Adrenal gland (tissue), 5 donors: ENCODE measurements around the gene DOCK3.

Experiments
- CTCF ChIP-seq, 6 experiments: fragments of 450-650 bp in 4 of 6; fragments of 200-600 bp in 2 of 6; sonication (generic) in 1 of 6; IDR thresholded peaks; 1 replicate in 5 of 6; 2 replicates in 1 of 6; pipeline versions ENCODE4 v1.5.1 to v1.8.0; 2016 to 2021; ENCODE audit warnings: antibody characterized with exemption in 6 of 6, mild to moderate bottlenecking in 2 of 6, moderate library complexity in 1 of 6
- POLR2A ChIP-seq, 2 donors: fragments of 450-650 bp; IDR thresholded peaks; one replicate each; pipeline ENCODE4 v1.6.1; 2017; ENCODE audit warnings: antibody characterized with exemption in 2 of 2, mild to moderate bottlenecking in 2 of 2, moderate library complexity in 1 of 2
- donor health status: DM: no; HTN: no; CAD: no.

- no peak for TF ChIP-seq CTCF (IDR thresholded peaks at IDR 0.05)
- TF ChIP-seq POLR2A (IDR thresholded peaks at IDR 0.05), result no peak
Observed at GRCh38 chr3:51035630-51036029, 360.9 kb downstream of the DOCK3 start.
